Prostate gland (tissue), 2 donors: ENCODE measurements around the gene FADS1. TPM values are rescaled to one million over a fixed set of nuclear protein-coding genes. Genes with fewer than 3 reads are reported as not detected.
A peak's percentile ranks its signal among the peaks of the same experiment; 100 is the strongest.

ENCODE experiments used
- DNase-seq: peaks from one replicate; pipeline ENCODE4 v3.0.0-alpha.2; 2019; ENCODE audit warnings: low spot score
- H3K27ac ChIP-seq, 2 donors: fragments of 200-600 bp; sonication (generic); 2 replicates each; pipeline ENCODE4 v1.5.1; 2017 to 2019
- H3K27me3 ChIP-seq: fragments of 200-600 bp; sonication (generic); replicated peaks from 2 replicates; pipeline ENCODE4 v1.5.1; 2019; ENCODE audit not compliant: insufficient read depth
- H3K36me3 ChIP-seq, 2 donors: fragments of 200-600 bp; sonication (generic); 1 replicate in 1 of 2; 2 replicates in 1 of 2; pipeline versions ENCODE4 v1.5.1 to v1.8.1; 2017 to 2019
- H3K4me1 ChIP-seq: fragments of 200-600 bp; sonication (generic); replicated peaks from 2 replicates; pipeline ENCODE4 v1.5.1; 2019
- H3K4me3 ChIP-seq, 2 donors: fragments of 200-600 bp; sonication (generic); 2 replicates each; pipeline ENCODE4 v1.5.1; 2017 to 2019
- H3K9me3 ChIP-seq: fragments of 200-600 bp; sonication (generic); 2 replicates; pipeline ENCODE4 v1.5.1; 2017
- POLR2A ChIP-seq: fragments of 450-650 bp; IDR thresholded peaks from one replicate; pipeline ENCODE4 v1.6.1; 2016; ENCODE audit warnings: antibody characterized with exemption, mild to moderate bottlenecking
- POLR2AphosphoS5 ChIP-seq: sonication (generic); formaldehyde crosslinking; IDR thresholded peaks from one replicate; pipeline ENCODE4 v1.6.1; 2017; ENCODE audit warnings: antibody characterized with exemption
- WGBS: methylation state at CpG from one replicate; pipeline ENCODE4 v1.1.5; 2018; 5-methylcytosine and 5-hydroxymethylcytosine counted together
- intact Hi-C: fragments of 100-400 bp; cut with DNase I; formaldehyde crosslinking; loops from one replicate; pipeline ENCODE4 v1.14.2; 2022
- total RNA-seq, 2 donors: library from RNA; depleted of rRNA; stranded (reverse); fragments of >200 nt; gene quantifications; one replicate each; pipeline ENCODE4 v1.1.0, GENCODE V29; 2016
- TF ChIP-seq, protein P1 (sequence below), 4 experiments: fragments of 200-600 bp in 2 of 4; fragments of 450-650 bp in 2 of 4; sonication (generic) in 2 of 4; IDR thresholded peaks; 1 replicate in 3 of 4; 2 replicates in 1 of 4; pipeline ENCODE4 v1.5.1; 2016 to 2019; ENCODE audit warnings: antibody characterized with exemption in 4 of 4, mild to moderate bottlenecking in 2 of 4, moderate library complexity in 2 of 4

FADS1 gene
- total RNA-seq, 2 donors from 2014 or later: 15.0 to 38.7 TPM

- 2% methylated on average over 14 of the region's 14 CpGs for WGBS
- no peaks in the 10 kb centered on the region for H3K9me3 ChIP-seq
- H3K4me1 ChIP-seq: peaks cover 16% of the 10 kb centered on the region
- TF ChIP-seq POLR2A: no peak
- TF ChIP-seq, protein P1, sequence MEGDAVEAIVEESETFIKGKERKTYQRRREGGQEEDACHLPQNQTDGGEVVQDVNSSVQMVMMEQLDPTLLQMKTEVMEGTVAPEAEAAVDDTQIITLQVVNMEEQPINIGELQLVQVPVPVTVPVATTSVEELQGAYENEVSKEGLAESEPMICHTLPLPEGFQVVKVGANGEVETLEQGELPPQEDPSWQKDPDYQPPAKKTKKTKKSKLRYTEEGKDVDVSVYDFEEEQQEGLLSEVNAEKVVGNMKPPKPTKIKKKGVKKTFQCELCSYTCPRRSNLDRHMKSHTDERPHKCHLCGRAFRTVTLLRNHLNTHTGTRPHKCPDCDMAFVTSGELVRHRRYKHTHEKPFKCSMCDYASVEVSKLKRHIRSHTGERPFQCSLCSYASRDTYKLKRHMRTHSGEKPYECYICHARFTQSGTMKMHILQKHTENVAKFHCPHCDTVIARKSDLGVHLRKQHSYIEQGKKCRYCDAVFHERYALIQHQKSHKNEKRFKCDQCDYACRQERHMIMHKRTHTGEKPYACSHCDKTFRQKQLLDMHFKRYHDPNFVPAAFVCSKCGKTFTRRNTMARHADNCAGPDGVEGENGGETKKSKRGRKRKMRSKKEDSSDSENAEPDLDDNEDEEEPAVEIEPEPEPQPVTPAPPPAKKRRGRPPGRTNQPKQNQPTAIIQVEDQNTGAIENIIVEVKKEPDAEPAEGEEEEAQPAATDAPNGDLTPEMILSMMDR (IDR thresholded peaks at IDR 0.05): no peak
- no peak for TF ChIP-seq POLR2AphosphoS5
- H3K27me3 ChIP-seq: no peaks in the 10 kb centered on the region
- intact Hi-C loops: no loop called here
- peak overlapping the region; percentile 88 to 92 for H3K27ac ChIP-seq
- H3K4me3 ChIP-seq: peak overlapping the region; percentile 63 to 77
- DNase-seq: peak; percentile 33
- H3K36me3 ChIP-seq: peaks cover 5 to 11% of the 10 kb centered on the region in 2 donors
Observed at GRCh38 chr11:61791737-61792309, 25.0 kb downstream of the FADS1 start.

DNA sequence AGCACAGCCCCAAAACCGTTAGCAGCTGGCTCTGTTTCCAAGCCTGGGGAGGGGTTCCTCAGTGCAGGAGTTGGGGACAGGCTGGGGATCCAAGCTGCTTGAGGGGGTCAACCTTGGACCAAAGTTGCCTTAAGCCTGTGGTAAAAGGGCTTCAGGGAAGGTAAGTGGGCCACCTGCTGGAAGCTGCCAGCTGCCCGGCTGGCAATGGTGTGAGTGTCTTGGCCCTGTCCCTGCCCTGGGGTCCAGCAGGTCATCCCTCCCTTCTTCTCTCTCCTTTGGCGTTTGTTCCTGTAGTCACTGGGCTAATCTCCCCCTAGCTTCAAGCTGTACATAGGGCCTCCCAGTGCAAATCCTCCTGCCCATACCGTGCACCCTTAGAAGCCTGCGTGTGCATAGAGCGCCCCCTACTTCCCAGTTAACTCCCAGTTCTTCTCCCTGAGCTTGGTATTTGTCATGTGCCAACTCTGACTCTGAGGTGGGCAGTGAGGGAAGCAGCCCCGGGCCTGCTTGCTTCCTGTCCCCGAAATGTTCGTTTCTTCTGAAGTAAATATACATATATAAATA, 28.8 kb downstream of the FADS1 start:
- peaks cover 5 to 21% of the 10 kb centered on the region in 2 donors for H3K36me3 ChIP-seq
- DNase-seq: no peak
- WGBS: 44% methylated on average over 9 of the region's 9 CpGs
- H3K27ac ChIP-seq: no peak overlapping the region
- no peak overlapping the region for H3K4me3 ChIP-seq
- TF ChIP-seq POLR2A: no peak
- TF ChIP-seq, protein P1 (IDR thresholded peaks at IDR 0.05): peak in 1 of 4 experiments; percentile 32
- no peaks in the 10 kb centered on the region for H3K9me3 ChIP-seq
- intact Hi-C loops: no loop called here
- H3K27me3 ChIP-seq: no peaks in the 10 kb centered on the region
- peaks cover 9% of the 10 kb centered on the region for H3K4me1 ChIP-seq

DNA sequence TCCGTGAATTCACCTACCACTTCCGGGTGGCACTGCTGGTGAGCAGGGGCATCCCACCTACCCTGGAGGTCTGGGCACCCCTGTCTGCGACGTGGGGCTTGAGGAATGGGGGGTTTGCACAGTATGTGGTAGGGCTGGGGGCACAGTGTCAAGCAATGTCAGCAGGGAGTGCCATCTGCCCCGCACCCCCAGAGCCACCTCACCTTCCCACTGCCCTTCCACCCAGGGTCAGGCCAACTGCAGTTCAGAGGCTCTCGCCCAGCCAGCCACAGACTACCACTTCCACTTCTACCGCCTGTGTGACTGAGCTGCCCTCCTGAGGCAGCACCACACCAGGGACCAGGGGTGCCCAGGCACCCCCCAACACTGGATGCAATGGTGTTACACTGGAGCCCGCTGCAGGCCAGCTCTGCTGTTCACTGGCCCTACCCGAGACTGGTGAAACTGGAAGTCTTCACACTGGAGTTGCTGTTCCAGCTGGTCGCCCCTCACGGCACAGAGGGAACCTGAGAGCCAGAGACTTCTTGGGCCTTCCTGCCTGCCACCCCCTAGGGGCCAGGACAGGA, 30.9 kb downstream of the FADS1 start:
- no peak for DNase-seq
- Histone ChIP-seq H3K4me3 (no peak overlapping the region), H3K9me3 (no peaks in the 10 kb centered on the region), H3K36me3 (peaks cover 5 to 21% of the 10 kb centered on the region in 2 donors), H3K27me3 (no peaks in the 10 kb centered on the region), H3K27ac (no peak overlapping the region), H3K4me1 (no peaks in the 10 kb centered on the region)
- 84% methylated on average over 11 of the region's 11 CpGs for WGBS
- intact Hi-C loops: no loop called here
- TF ChIP-seq POLR2AphosphoS5 (no peak), POLR2A (no peak)
- TF ChIP-seq, protein P1 (IDR thresholded peaks at IDR 0.05): no peak

DNA sequence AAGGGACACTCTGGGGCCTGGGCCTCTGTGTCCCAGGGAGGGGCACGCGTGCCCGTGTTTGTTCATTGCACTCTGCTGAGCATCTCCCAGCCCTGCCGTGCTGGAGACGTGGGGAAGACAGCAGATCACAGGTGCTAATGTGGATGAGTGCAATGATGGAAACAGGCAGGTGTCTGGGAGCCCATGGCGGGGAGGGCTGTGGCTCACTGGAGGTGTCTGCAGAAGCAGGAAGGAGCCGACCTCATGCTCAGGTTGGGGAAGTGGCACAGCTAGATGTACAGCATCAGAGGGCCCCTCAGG, 32.3 kb downstream of the FADS1 start:
- no peak for DNase-seq
- Histone ChIP-seq H3K27me3 (no peaks in the 10 kb centered on the region), H3K9me3 (no peaks in the 10 kb centered on the region), H3K27ac (no peak overlapping the region), H3K4me1 (no peaks in the 10 kb centered on the region), H3K36me3 (peaks cover 2 to 21% of the 10 kb centered on the region in 2 donors), H3K4me3 (no peak overlapping the region)
- 80% methylated on average over 7 of the region's 7 CpGs for WGBS
- no peak for TF ChIP-seq POLR2A
- TF ChIP-seq, protein P1 (IDR thresholded peaks at IDR 0.05): no peak
- TF ChIP-seq POLR2AphosphoS5: no peak
- intact Hi-C loops: no loop called here
